NT2/D1 (cell line): ENCODE data around the gene RABL3.

Experiments
- SUZ12 ChIP-seq: IDR thresholded peaks from 2 replicates; pipeline ENCODE4 v1.6.1; 2011; ENCODE audit not compliant: insufficient read length, insufficient read depth; ENCODE audit errors: extremely low read depth
- YY1 ChIP-seq: IDR thresholded peaks from 2 replicates; pipeline ENCODE4 v1.6.1; 2011; ENCODE audit not compliant: insufficient read length, insufficient read depth
- ZNF274 ChIP-seq: IDR thresholded peaks from 2 replicates; pipeline ENCODE4 v1.6.1; 2011; ENCODE audit warnings: mild to moderate bottlenecking, low read depth, low read length

- TF ChIP-seq YY1 (no peak), SUZ12 (no peak), ZNF274 (no peak)
These were observed 60.1 kb downstream of the RABL3 start, which contains the start of gene HGD for GRCh38 chr3:120682095-120682681.
